Activated B cell treated with CpG ODN at 0.5 μM for 24 hours (primary cell): ENCODE results near the gene UBE2U. TPM values are rescaled to one million over a fixed set of nuclear protein-coding genes. Genes with fewer than 3 reads are reported as not detected.
"Not testable (repeated sequence)": the region's sequence is repeated elsewhere in the genome, so short reads cannot be mapped to it uniquely, and the experiment has no call there.

Source experiments
- ATAC-seq: fragments of 200-7000 bp; cut with Tn5 transposase; one replicate; pipeline ENCODE4 v1.10.0; 2021; ENCODE audit warnings: low read depth, mild to moderate bottlenecking, moderate library complexity
- CTCF ChIA-PET: fragments of 350-600 bp; sonication (Branson Sonifier 250); formaldehyde crosslinking; loops from one replicate; lab custom pipeline; 2021; ENCODE audit warnings: antibody characterized with exemption; lab: Charles Lee
- POLR2A ChIA-PET: fragments of 350-600 bp; sonication (Branson Sonifier 250); formaldehyde crosslinking; loops from one replicate; lab custom pipeline; 2021; ENCODE audit warnings: antibody characterized with exemption; lab: Charles Lee
- DNase-seq: peaks from one replicate; pipeline ENCODE4 v3.0.0; 2022
- H3K27ac Mint-ChIP-seq: one replicate; pipeline ENCODE4 v1.8.0; 2020; ENCODE audit warnings: mixed read lengths
- H3K27me3 Mint-ChIP-seq: one replicate; pipeline ENCODE4 v1.8.0; 2021; ENCODE audit warnings: mixed read lengths
- H3K36me3 Mint-ChIP-seq: one replicate; pipeline ENCODE4 v1.8.0; 2021; ENCODE audit warnings: low read depth, mixed read lengths
- H3K4me1 Mint-ChIP-seq: one replicate; pipeline ENCODE4 v1.8.0; 2021; ENCODE audit warnings: mixed read lengths
- H3K4me3 Mint-ChIP-seq: one replicate; pipeline ENCODE4 v1.8.0; 2020; ENCODE audit warnings: mild to moderate bottlenecking, mixed read lengths
- H3K9me3 Mint-ChIP-seq: one replicate; pipeline ENCODE4 v1.8.0; 2020; ENCODE audit warnings: mixed read lengths
- intact Hi-C: fragments of 100-400 bp; cut with micrococcal nuclease; formaldehyde crosslinking; loops from one replicate; pipeline ENCODE4 v1.15.1; 2024
- total RNA-seq: library from RNA; stranded (reverse); gene quantifications from 2 replicates; pipeline ENCODE4 v1.2.3, GENCODE V29; 2022
- TF ChIP-seq, protein P1 (sequence below): fragments of 200-600 bp; IDR thresholded peaks from one replicate; pipeline ENCODE4 v1.8.0; 2022; ENCODE audit warnings: antibody characterized with exemption, mild to moderate bottlenecking

UBE2U gene
- total RNA-seq, 1 donor from 2014 or later = not detected

DNA sequence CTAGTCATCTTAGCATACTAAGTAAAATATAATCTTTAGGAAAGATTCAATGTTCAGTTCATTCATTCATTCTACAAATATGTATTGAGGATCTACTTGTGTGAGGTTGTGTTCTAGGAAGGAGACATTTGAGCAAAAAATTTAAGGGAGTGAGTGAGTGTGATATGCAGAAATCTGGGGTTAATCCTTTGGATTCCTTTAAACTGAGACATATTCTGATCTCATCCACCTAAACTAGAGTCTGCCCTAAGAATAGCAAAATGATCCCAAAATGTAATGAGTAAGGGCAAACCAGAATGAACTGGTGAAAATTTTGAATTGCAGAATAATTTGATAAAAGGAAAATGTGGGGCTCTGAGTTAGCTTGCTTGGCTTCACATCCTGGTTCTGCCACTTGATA lies 8.6 kb downstream of the UBE2U start:
- TF ChIP-seq, protein P1, sequence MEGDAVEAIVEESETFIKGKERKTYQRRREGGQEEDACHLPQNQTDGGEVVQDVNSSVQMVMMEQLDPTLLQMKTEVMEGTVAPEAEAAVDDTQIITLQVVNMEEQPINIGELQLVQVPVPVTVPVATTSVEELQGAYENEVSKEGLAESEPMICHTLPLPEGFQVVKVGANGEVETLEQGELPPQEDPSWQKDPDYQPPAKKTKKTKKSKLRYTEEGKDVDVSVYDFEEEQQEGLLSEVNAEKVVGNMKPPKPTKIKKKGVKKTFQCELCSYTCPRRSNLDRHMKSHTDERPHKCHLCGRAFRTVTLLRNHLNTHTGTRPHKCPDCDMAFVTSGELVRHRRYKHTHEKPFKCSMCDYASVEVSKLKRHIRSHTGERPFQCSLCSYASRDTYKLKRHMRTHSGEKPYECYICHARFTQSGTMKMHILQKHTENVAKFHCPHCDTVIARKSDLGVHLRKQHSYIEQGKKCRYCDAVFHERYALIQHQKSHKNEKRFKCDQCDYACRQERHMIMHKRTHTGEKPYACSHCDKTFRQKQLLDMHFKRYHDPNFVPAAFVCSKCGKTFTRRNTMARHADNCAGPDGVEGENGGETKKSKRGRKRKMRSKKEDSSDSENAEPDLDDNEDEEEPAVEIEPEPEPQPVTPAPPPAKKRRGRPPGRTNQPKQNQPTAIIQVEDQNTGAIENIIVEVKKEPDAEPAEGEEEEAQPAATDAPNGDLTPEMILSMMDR = no peak
- Mint-ChIP-seq H3K27ac (no peak overlapping the region), H3K27me3 (peaks cover 13% of the 10 kb centered on the region), H3K4me1 (no peaks in the 10 kb centered on the region), H3K36me3 (no peaks in the 10 kb centered on the region), H3K9me3 (no peaks in the 10 kb centered on the region), H3K4me3 (no peak overlapping the region)
- CTCF ChIA-PET = no interaction called here
- POLR2A ChIA-PET = no interaction called here
- DNase-seq = no peak
- intact Hi-C loops = no loop called here
- ATAC-seq = no peak

DNA sequence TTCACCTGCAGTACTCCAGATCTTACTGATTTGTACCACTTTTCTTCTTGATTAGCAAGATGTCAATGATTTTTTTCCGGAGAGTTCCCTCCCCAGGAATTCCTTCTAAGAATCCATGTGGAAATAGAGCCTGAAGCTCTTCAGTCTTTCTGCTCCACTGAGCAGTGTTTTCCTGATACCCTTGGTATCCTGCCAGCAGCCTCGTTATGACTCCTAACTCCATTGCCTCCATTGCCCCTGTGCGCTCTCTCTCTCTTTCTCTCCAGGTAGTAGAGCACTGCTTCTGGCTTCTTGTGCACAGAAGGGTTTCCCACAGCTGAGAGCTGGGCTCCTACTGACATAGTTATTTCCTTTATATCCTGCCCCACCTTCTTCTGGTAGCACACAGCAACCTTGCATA lies 12.2 kb downstream of the UBE2U start:
- H3K9me3 Mint-ChIP-seq = no peaks in the 10 kb centered on the region
- peaks cover 14% of the 10 kb centered on the region for H3K27me3 Mint-ChIP-seq
- intact Hi-C loops = no loop called here
- no peaks in the 10 kb centered on the region for H3K4me1 Mint-ChIP-seq
- ChIA-PET CTCF (no interaction called here), POLR2A (no interaction called here)
- ATAC-seq (no peak), DNase-seq (no peak)
- TF ChIP-seq, protein P1 = no peak
- no peaks in the 10 kb centered on the region for H3K36me3 Mint-ChIP-seq
- no peak overlapping the region for H3K4me3 Mint-ChIP-seq
- H3K27ac Mint-ChIP-seq = no peak overlapping the region

GRCh38 chr1:64220241-64220640 lies 16.8 kb downstream of the UBE2U start:
- ChIA-PET CTCF (no interaction called here), POLR2A (no interaction called here)
- no peak overlapping the region for H3K27ac Mint-ChIP-seq
- no peaks in the 10 kb centered on the region for H3K36me3 Mint-ChIP-seq
- DNase-seq (no peak), ATAC-seq (no peak)
- H3K27me3 Mint-ChIP-seq = peaks cover 6% of the 10 kb centered on the region
- no peaks in the 10 kb centered on the region for H3K9me3 Mint-ChIP-seq
- intact Hi-C loops = no loop called here
- TF ChIP-seq, protein P1 = no peak
- no peaks in the 10 kb centered on the region for H3K4me1 Mint-ChIP-seq
- no peak overlapping the region for H3K4me3 Mint-ChIP-seq

DNA sequence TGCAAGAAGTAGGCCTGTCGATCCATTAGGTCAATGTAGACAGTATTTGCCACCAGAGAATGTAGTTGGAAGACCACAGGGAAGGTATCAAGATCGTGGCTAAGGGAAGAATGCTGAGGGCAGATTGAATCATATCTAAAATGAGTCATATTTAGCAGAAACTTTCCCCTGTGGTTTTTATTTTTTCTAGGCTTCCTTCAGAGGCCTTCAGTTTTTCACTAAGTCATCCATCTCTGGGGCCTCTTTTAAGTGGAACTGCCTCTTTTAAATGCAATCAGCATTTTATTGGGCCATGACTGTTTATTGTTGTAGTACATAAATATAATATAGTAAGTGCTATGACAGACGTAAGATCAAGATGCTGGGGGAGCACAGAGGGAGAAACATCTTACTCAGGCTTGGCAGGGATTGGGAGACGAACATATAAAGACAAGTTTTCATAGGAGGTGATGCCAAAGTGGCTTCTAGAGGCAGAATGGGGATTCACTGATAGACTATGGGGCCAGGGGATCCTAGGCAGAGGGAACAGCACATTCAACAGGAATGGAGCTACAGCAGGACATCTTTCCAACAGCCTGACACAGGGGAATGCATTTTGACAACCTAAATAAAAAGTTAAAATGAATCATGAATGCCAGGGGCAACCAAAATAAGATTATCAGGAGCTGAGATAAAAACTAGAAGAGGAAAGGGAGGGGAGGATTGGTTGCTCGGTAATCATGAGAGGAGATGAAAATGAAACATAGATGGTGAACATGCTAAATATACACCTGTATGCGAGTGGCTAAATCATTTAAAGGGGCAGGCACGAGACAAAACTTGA lies 20.1 kb downstream of the UBE2U start:
- Mint-ChIP-seq H3K4me3 (no peak overlapping the region), H3K4me1 (no peaks in the 10 kb centered on the region), H3K27me3 (peaks cover 3% of the 10 kb centered on the region), H3K36me3 (no peaks in the 10 kb centered on the region), H3K27ac (no peak overlapping the region), H3K9me3 (no peaks in the 10 kb centered on the region)
- TF ChIP-seq, protein P1 = no peak
- no peak for DNase-seq
- ChIA-PET POLR2A (no interaction called here), CTCF (no interaction called here)
- ATAC-seq = no peak
- intact Hi-C loops = no loop called here

GRCh38 chr1:64224236-64224635 lies 20.8 kb downstream of the UBE2U start:
- POLR2A ChIA-PET, H3K4me1 Mint-ChIP-seq, H3K27ac Mint-ChIP-seq, intact Hi-C loops, H3K9me3 Mint-ChIP-seq, DNase-seq, CTCF ChIA-PET, H3K36me3 Mint-ChIP-seq, H3K27me3 Mint-ChIP-seq, H3K4me3 Mint-ChIP-seq, ATAC-seq: not testable (repeated sequence)
